GM12874 (cell line): ENCODE data around the gene EBF3.

Experiments
- CTCF ChIP-seq: IDR thresholded peaks from 2 replicates; pipeline ENCODE4 v1.5.1; 2011; ENCODE audit warnings: low read depth, mild to moderate bottlenecking, control low read depth, low read length, moderate library complexity; ENCODE audit not compliant: insufficient read depth

Gene EBF3

DNA sequence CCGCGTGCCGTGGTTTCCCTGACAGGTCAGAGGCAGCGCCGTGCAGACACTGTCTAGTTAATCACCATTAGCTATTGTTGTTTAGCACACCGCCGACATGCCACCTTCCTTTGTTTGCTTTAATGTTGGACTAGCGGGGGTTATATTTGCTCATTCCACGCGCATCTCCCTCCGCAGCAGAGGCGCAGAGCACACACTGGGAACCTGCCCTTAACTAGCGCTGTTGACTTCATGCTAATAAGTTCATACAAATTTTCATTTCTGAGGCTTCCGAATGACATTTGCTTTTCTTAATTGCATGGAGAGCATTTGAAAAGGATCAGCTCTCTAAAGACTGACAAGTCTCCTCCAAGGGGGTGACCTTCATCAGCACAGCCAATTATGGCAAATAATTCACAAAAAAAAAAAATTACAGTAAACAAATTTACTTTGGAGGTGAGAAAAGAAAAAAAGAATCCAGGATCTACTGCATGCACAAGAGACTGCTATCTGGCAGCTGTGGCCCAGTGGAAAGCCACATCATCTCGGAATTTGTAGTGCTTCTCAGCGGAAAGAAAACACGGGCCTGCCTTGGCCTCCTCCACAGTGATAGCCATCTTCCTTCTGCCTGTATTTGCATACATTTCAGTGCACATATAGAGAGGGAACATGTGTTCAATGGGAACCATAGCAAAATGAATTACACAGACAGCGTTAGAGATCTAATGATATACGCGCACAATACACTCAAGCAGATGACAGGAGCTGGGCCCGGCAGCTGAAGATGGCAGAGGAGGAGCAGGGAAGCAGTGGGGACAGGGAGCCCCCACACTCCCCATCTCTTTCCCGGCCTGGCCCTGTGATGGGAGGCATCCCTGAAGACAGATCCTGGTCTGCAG, 94.2 kb downstream of the EBF3 start:
- no peak for TF ChIP-seq CTCF

GRCh38 chr10:129868449-129869035, 95.5 kb downstream of the EBF3 start:
- TF ChIP-seq CTCF, result no peak

- no peak for TF ChIP-seq CTCF
Observed at GRCh38 chr10:129867631-129868179, 96.4 kb downstream of the EBF3 start.

DNA sequence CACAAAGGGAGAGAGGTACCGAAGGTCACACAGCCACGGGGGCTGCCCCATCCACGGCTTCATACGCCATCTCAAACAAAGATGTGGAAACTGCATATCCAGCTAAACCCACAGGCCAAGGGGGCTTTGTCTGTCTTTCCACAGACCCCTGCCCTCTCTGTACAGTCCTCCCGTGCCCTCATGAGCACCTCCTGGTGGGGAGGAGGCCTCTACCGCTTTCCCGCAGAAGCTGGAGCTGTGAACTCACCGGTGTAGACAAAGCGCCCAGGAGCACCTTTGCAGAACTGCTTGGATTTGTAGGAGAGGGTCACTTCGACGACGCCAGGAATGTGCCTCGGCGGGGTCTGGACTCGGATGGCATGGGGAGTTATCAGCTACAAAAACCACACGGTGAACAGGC, 97.2 kb downstream of the EBF3 start:
- TF ChIP-seq CTCF, result no peak

DNA sequence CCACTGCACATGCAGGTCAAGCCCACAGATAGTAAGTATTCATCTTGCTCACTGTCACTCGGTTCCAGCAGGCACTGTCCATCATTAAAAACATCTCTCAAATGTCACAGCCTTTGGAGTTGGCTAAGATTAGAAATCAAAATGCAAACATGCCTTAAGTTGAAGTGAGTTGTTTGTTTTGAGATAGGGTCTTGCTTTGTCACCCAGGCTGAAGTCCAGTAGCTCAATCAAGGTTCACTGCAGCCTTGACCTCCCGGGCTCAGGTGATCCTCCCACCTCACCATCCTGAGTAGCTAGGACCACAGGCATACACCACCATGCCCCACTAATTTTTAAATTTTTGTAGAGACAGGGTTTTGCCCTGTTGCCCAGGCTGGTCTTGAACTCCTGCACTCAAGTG, 98.1 kb downstream of the EBF3 start:
- TF ChIP-seq CTCF, result no peak

DNA sequence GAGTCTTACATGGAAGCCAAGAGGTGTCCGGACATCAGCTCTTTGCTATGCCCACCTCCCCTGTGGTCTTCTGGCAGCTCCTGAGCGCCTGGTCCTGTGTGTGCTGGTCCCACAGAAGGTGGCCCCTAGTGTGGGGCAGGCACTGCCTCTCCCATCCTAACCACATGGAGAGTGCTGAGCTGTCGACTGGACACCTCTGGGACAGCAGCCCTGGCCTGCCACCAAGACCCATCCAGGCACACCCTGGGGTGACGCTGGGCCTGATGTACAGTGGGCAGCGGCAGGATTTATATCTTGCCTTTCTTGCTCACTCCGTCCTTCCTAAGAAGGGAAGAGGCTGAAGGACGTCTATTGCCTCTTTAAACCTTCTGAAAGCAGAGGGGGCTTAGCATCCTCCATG, 98.7 kb downstream of the EBF3 start:
- no peak for TF ChIP-seq CTCF

GRCh38 chr10:129864601-129865126, 99.4 kb downstream of the EBF3 start:
- TF ChIP-seq CTCF, result no peak
